Measurements from ENCODE around the gene MTIF3.
"Not testable (repeated sequence)": the region's sequence is repeated elsewhere in the genome, so short reads cannot be mapped to it uniquely, and the experiment has no call there.

The MTIF3 gene

GRCh38 chr13:27405546-27406134, 44.7 kb downstream of the MTIF3 start:
- Mint-ChIP-seq H3K4me1 (no peaks in the 10 kb centered on the region), H3K27ac (no peak overlapping the region), H3K27me3 (no peaks in the 10 kb centered on the region), H3K4me3 (no peak overlapping the region), H3K9me3 (no peaks in the 10 kb centered on the region), H3K36me3 (no peaks in the 10 kb centered on the region)

GRCh38 chr13:27404680-27405079, 45.7 kb downstream of the MTIF3 start:
- Mint-ChIP-seq H3K4me1 (no peaks in the 10 kb centered on the region), H3K27me3 (no peaks in the 10 kb centered on the region), H3K36me3 (no peaks in the 10 kb centered on the region), H3K9me3 (no peaks in the 10 kb centered on the region), H3K27ac (no peak overlapping the region), H3K4me3 (no peak overlapping the region)

- Mint-ChIP-seq H3K9me3 (no peaks in the 10 kb centered on the region), H3K36me3 (no peaks in the 10 kb centered on the region), H3K4me3 (no peak overlapping the region), H3K27me3 (no peaks in the 10 kb centered on the region), H3K4me1 (no peaks in the 10 kb centered on the region), H3K27ac (no peak overlapping the region)
Observed at GRCh38 chr13:27403727-27404385, 46.5 kb downstream of the MTIF3 start.

GRCh38 chr13:27403203-27403678, 47.1 kb downstream of the MTIF3 start:
- Mint-ChIP-seq H3K4me3 (no peak overlapping the region), H3K4me1 (no peaks in the 10 kb centered on the region), H3K27me3 (no peaks in the 10 kb centered on the region), H3K9me3 (no peaks in the 10 kb centered on the region), H3K36me3 (no peaks in the 10 kb centered on the region), H3K27ac (no peak overlapping the region)

GRCh38 chr13:27401210-27401609, 49.2 kb downstream of the MTIF3 start:
- H3K4me1 Mint-ChIP-seq: no peaks in the 10 kb centered on the region
- H3K27ac Mint-ChIP-seq: no peak overlapping the region
- H3K9me3 Mint-ChIP-seq: no peaks in the 10 kb centered on the region
- no peaks in the 10 kb centered on the region for H3K36me3 Mint-ChIP-seq
- H3K4me3 Mint-ChIP-seq: no peak overlapping the region
- no peaks in the 10 kb centered on the region for H3K27me3 Mint-ChIP-seq

GRCh38 chr13:27400405-27400804, 50.0 kb downstream of the MTIF3 start:
- H3K4me1 Mint-ChIP-seq, H3K9me3 Mint-ChIP-seq, H3K27ac Mint-ChIP-seq, H3K36me3 Mint-ChIP-seq, H3K27me3 Mint-ChIP-seq, H3K4me3 Mint-ChIP-seq: not testable (repeated sequence)

- Mint-ChIP-seq H3K27me3 (no peaks in the 10 kb centered on the region), H3K36me3 (no peaks in the 10 kb centered on the region), H3K27ac (no peak overlapping the region), H3K9me3 (no peaks in the 10 kb centered on the region), H3K4me3 (no peak overlapping the region), H3K4me1 (no peaks in the 10 kb centered on the region)
Observed at GRCh38 chr13:27398360-27398759, 52.0 kb downstream of the MTIF3 start.

- no peaks in the 10 kb centered on the region for H3K27me3 Mint-ChIP-seq
- no peak overlapping the region for H3K4me3 Mint-ChIP-seq
- no peak overlapping the region for H3K27ac Mint-ChIP-seq
- no peaks in the 10 kb centered on the region for H3K9me3 Mint-ChIP-seq
- no peaks in the 10 kb centered on the region for H3K36me3 Mint-ChIP-seq
- H3K4me1 Mint-ChIP-seq: no peaks in the 10 kb centered on the region
Observed at GRCh38 chr13:27396252-27396846, 54.0 kb downstream of the MTIF3 start.

- H3K27me3 Mint-ChIP-seq: no peaks in the 10 kb centered on the region
- no peaks in the 10 kb centered on the region for H3K36me3 Mint-ChIP-seq
- H3K27ac Mint-ChIP-seq: no peak overlapping the region
- H3K4me1 Mint-ChIP-seq: no peaks in the 10 kb centered on the region
- H3K4me3 Mint-ChIP-seq: no peak overlapping the region
- H3K9me3 Mint-ChIP-seq: no peaks in the 10 kb centered on the region
Observed at GRCh38 chr13:27395007-27395510, 55.3 kb downstream of the MTIF3 start.

- Mint-ChIP-seq H3K36me3 (no peaks in the 10 kb centered on the region), H3K9me3 (no peaks in the 10 kb centered on the region), H3K4me1 (no peaks in the 10 kb centered on the region), H3K4me3 (no peak overlapping the region), H3K27me3 (no peaks in the 10 kb centered on the region), H3K27ac (no peak overlapping the region)
Observed at GRCh38 chr13:27393101-27393500, 57.3 kb downstream of the MTIF3 start.

GRCh38 chr13:27391471-27391870, 58.9 kb downstream of the MTIF3 start:
- H3K9me3 Mint-ChIP-seq: no peaks in the 10 kb centered on the region
- no peaks in the 10 kb centered on the region for H3K27me3 Mint-ChIP-seq
- no peak overlapping the region for H3K4me3 Mint-ChIP-seq
- no peaks in the 10 kb centered on the region for H3K36me3 Mint-ChIP-seq
- H3K27ac Mint-ChIP-seq: no peak overlapping the region
- H3K4me1 Mint-ChIP-seq: no peaks in the 10 kb centered on the region

- H3K27ac Mint-ChIP-seq: no peak overlapping the region
- no peaks in the 10 kb centered on the region for H3K27me3 Mint-ChIP-seq
- H3K4me3 Mint-ChIP-seq: no peak overlapping the region
- H3K4me1 Mint-ChIP-seq: no peaks in the 10 kb centered on the region
- H3K36me3 Mint-ChIP-seq: no peaks in the 10 kb centered on the region
- no peaks in the 10 kb centered on the region for H3K9me3 Mint-ChIP-seq
Observed at GRCh38 chr13:27389891-27390290, 60.5 kb downstream of the MTIF3 start.

GRCh38 chr13:27388241-27388640, 62.1 kb downstream of the MTIF3 start:
- Mint-ChIP-seq H3K4me1 (no peaks in the 10 kb centered on the region), H3K27ac (no peak overlapping the region), H3K27me3 (no peaks in the 10 kb centered on the region), H3K9me3 (no peaks in the 10 kb centered on the region), H3K36me3 (no peaks in the 10 kb centered on the region), H3K4me3 (no peak overlapping the region)
